ENCODE results near the gene PDE1A.

Gene PDE1A

DNA sequence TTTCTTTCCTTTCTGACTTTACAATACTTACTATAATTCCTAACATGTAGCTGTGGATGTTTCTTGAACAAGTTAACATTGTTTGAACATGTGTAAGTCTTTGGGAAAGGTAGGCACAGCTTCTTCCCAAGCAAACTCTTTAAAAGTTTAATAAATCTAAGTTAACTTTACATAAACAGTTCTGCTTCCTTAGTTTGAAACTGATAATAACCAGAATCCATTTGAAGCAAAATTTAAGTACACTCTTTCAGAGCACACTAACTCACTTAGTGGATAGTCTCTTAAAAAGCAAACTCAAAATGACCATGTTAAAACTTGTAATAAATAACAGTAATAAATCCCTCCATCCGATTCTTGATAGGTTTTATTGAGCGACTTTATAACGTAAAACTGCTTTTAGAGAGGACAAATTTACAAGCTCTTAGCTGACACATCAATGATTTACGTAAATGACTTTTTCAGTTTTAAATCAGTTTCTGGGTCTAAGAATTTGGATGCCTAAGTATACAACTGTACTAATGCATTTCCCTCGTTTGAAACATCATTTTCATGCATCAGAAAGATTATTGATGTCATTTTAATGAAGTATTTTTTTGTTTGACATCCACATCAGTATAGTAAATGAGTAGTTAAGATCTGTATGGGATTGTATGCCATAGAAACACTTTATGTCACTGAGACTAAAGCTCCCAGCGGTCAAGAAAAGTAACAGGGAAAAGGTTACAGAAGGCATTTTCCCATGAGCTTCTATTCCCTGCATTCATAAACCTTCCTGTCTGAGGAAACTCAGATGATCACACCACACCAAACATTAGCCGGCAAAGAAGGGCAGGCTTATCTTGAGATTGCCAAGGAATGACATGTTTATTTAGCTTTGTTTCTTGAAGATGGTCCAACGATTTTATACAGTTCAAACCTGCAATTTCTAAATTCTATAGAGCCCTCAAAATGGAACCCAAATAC is 67.5 kb downstream of the PDE1A start:
- no peak for DNase-seq (ENCODE audit: low read depth in 3 of 3)

- no peak for DNase-seq (ENCODE audit: low read depth in 3 of 3)
Measured at GRCh38 chr2:182358601-182359000, 68.2 kb downstream of the PDE1A start.

GRCh38 chr2:182355815-182356214 is 71.0 kb downstream of the PDE1A start:
- no peak for DNase-seq (ENCODE audit: low read depth in 3 of 3)

- DNase-seq (ENCODE audit: low read depth in 3 of 3): no peak
Measured at GRCh38 chr2:182351427-182351826, 75.4 kb downstream of the PDE1A start.

DNA sequence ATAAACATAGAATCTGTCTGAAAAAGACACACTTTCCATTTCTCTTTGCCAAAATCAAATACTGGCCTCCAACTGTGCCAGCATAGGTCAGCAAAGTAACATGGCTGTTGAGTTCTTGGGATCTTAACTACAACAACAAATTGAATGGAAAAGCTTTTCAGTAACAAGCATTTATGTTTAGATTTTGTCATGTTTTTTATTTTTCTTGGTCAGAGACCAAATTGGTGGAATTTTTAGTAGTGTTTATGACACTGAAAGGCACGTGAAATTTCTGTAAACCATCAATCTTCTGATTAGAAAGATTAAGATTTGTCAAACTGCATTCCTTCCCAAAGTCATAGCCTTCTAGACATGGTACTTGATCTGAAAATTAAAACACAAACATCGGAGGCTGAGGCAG is 77.6 kb downstream of the PDE1A start:
- DNase-seq (ENCODE audit: low read depth in 3 of 3): no peak

GRCh38 chr2:182345384-182345783 is 81.5 kb downstream of the PDE1A start:
- no peak for DNase-seq (ENCODE audit: low read depth in 3 of 3)

DNA sequence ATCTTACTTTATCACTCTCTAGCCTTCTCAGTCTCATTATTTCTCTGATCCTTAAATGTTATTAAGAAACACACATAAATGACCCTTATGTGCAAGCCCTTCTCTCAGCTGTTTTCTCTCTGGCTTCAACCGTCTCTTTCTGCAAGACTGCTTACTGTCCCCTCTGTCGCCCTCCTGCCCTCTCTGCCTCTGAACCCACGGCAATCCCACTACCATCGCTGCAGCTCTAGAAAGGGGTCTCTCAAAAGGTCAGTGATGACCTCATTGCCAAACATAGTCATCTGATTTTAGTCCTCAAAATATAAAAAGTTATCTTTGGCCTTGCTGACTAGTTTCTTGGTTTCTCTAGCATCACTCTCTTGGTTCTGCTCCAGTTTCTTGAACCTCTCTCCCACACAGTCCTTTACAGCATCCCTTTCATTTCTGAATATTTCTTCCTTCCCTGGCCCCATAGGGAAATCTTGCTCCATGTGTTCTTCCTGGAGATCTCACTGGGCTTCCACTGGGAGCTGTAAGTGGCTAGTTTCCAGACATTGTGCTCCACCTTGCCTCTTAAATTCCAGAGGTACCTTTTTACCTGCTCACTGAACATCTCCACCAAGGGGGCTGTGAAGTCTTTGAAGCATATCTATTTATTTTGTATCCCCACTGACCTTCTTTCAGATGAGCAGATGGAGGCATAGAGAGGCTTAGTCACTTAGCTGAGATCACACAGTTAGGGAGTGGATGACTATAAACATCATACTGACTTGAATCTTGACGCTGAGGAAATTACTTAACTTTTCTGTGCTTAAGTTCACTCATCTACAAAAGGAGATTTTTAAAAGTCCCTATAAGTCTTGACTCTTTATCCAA is 96.2 kb downstream of the PDE1A start:
- DNase-seq (ENCODE audit: low read depth in 3 of 3): no peak

DNA sequence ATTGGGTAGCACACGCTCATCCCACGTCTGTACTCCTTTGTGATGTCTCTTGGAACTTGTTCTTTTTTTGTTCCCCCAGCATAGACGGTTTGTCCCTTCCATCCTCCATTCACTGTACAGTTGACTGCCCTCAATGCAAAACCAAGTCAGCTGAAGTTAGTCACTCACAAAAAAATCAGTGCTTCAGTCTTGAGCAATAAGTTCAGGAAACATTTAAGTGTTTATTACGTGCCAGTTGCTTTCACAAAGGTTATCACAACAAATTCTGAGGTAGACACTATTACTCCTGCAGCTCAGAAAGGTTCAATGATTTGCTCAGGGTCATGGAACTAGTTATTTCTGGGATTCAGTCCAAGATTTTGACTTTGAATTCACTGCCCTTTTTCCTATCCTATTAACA is 102.2 kb downstream of the PDE1A start:
- no peak for DNase-seq (ENCODE audit: low read depth in 3 of 3)

- DNase-seq (ENCODE audit: low read depth in 3 of 3): no peak
Measured at GRCh38 chr2:182321096-182321495, 105.7 kb downstream of the PDE1A start.

DNA sequence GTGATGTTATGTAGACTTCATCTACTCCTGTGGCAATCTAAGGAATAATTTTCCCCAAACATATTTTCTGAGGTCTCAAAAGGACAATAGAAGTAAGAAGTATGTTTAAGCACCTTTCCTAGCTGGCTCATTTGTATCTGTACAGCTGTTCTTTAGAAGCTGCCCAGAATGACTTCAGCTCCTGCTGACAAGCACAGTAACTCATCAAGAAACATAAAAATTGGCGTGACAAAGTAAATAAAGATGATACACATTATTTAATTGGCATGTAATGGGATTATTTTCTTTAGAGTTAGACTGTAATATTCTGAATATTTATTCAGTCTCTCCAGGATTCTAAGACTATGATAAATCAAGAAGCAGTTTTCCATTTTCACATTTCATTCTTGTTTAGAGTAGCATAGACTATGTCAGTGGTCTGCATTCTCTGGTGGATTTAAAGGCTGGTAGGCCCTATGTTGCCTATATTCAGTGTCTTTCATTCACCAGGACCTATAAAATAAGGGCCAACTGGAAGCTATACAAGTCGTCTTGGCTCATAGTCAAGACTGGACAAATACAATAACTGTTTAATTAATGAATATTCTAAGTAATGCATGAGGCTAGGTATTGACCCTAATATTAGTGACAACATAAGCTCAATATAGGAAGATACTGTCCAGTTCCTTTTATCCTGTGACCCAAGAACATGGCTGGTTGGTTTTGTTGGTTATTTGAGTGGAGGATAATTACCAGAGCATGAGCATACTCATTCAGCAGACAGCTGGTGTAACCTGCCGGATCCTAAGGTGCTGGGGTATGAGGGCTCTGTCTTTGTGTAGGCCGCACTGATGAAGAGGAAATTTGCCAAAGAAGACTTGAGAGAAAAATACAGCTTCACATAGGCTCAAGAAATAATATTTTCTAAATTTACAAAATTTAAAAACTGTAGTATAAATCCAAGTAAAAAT is 107.0 kb downstream of the PDE1A start:
- DNase-seq (ENCODE audit: low read depth in 3 of 3): no peak

DNA sequence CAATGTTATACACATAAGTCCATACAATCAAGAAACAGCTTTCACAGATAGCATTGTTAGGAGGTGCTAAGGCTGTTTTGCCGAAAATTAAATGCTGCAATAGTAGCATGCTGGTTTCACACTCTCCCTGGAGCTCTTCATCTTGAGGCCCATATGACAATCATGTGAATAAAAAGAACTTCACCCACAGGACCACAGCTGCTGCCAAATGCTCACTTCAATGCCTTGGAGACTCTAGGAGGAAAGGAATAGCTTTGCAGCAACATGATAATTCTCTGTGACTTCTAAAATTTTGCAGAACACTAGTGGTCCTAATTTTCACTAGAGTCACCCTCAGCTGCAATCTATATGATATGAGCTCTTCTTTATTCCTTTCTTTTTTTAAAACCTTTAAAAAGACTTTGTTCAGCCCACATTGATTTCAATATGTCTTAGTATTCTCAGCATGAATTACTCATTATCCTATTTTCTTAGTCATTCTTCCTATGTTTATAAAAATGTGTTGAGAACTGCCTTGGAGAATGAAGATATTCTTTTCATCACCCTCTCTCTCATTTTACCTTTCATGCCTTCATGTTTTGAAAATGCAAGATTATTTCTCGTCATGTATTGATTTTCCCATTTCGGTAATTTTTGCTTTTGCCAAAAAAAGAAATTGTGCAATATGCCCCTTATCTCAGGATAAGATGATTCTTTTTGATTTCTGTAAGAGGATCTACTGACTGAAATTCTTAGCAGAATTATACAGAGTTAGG is 108.2 kb downstream of the PDE1A start:
- DNase-seq (ENCODE audit: low read depth in 3 of 3): no peak

DNA sequence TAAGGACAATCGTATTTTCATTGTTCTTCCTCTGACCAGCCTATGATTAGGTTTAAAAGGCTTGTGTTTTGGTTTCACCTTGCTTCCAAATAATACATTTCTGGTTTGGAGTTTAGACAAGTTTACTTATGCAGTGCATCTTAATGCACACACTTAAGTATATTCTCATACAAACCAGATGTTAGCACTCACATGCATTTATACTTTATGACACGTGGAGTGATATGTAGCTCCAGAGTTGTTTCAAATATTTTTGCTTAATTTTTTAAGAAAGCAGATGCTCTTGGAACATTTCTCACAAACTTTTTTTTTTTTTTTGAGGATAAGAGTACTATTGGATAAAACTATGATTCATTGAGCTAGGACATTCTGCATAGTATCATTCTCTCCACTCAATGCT is 109.9 kb downstream of the PDE1A start:
- DNase-seq (ENCODE audit: low read depth in 3 of 3): no peak

DNA sequence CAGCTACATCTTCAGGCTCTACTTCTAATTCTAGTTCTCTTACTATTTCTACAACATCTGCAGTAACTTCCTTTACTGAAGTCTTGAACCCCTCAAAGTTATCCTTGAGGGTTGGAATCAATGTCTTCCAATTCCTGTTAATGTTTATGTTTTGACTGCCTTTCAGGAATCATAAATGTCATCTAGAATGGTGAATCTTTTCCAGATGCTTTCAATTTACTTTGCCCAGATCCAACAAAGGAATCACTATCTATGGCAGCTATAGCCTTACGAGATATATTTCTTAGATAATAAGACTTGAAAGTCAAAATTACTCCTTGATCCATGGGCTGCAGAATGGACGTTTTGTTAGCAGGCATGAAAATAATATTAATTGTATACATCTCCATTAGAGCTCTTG is 123.9 kb downstream of the PDE1A start:
- no peak for DNase-seq (ENCODE audit: low read depth in 3 of 3)

DNA sequence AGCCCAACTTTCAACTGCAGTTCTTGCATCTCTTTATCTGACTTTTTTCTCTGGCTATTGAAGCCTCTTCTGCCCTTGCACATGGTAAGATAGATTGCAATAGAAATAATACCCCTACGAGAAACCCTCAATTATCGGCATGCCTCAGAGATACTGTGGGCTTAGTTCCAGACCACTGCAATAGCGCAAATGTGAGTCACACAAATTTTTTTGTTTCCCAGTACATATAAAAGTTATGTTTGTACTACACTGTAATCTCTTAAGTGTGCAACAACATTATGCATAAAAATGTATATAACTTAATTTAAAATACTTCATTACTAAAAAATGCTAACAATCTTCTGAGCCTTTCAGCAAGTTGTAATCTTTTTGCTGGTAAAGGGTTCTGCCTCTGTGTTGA is 124.7 kb downstream of the PDE1A start:
- DNase-seq (ENCODE audit: low read depth in 3 of 3): no peak

DNA sequence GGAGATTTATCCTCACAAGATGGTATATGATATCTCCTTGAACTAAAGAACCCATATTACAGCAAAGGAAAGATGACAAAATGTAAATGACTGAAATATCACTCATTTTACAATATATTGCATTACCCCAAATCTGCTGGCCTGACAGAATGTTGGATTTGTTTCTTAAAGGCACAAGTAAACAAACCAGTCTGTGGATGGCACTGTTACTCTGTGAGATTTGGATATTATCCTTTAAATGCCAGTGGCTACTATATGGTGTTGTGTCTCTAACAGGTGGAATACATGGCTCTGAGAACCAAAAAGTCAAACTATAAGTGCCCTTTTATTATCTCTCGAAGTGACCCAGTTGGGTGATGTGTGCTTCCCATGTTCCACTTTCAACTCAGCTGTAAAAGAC is 125.7 kb downstream of the PDE1A start:
- no peak for DNase-seq (ENCODE audit: low read depth in 3 of 3)

- DNase-seq (ENCODE audit: low read depth in 3 of 3): no peak
Measured at GRCh38 chr2:182300608-182301007, 126.2 kb downstream of the PDE1A start.

GRCh38 chr2:182299632-182300031 is 127.2 kb downstream of the PDE1A start:
- no peak for DNase-seq (ENCODE audit: low read depth in 3 of 3)

DNA sequence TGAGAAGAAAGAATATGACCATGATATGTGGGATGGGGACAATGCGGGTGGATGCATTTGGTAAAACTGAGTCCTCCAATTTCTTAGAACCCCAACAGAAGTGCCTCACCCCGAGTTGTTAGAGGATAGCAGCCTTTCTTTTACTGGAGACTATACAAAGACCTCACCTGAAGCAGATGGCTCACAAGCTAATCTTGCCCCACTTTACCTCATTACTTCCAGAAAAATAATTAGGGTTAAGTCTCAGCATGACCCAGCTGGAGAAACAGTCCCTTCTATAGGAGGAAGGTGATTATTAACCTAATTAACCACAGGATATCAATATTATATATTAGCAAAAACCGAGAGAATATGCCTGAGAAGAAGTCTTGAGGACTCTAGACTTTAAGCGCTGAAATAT is 128.4 kb downstream of the PDE1A start:
- no peak for DNase-seq (ENCODE audit: low read depth in 3 of 3)

DNA sequence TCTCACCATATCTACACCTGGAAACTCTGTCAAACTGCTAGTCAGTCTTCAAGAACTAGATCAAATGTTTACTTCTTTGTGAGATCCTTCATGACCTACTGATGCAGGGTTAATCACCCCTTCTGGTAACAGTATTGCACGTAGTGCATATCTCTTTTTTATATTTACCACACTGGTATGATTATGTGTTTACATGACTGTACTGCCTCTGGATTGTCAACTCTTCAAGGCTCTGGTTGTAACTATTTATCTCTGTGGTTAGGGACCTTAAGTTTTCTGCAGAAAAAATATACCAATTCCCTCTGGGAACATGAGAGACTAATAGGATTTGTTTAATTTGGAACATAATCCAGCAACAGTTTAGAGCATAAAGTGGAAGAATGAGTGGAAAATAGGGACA is 135.5 kb downstream of the PDE1A start:
- no peak for DNase-seq (ENCODE audit: low read depth in 3 of 3)

GRCh38 chr2:182283512-182283911 is 143.3 kb downstream of the PDE1A start:
- DNase-seq (ENCODE audit: low read depth in 3 of 3): no peak

DNA sequence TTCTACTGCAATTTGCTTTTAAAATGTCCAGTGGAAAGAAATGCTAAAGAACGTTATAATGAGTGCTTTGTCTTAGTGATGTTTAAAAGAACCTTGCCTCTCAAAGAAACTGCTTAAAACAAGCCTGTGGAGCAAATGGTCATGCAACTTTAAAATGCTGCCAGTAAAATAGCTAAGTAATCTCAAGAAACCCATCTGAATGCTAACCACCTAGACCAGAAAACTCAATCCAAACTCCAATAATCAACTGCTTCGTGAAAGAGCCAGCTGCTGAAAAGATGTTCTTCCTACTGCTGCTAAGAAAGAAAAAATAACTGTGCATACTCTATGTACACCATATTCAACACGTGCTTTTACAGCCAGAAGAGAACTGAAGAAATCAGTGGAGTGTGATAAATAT is 145.6 kb downstream of the PDE1A start:
- DNase-seq (ENCODE audit: low read depth in 3 of 3): no peak
